ENCODE results near the gene SNED1. TPM values are rescaled to one million over a fixed set of nuclear protein-coding genes. Genes with fewer than 3 reads are reported as not detected.

Gene SNED1
- total RNA-seq, 1 donor: 8.2 TPM

DNA sequence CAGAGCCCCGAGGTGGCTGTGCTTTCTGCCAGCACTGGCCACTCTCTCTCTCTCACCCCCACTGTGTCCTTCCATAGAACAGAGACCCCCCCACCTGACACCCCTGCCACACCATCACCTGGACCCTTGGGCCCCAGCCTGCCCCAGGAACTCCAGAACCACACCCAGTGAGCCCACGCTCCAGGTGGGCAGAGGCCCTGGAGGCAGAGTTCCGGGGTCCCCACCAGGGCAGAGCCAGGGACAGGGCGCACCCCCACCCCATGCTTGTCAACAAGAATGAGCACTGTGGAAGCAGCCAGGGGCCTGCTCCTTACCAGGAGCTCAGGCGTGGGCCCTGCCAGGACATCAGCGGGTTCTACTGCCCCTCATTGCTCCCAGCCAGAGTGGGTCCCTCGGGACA is 136.3 kb downstream of the SNED1 start:
- H3K4me1 ChIP-seq (ENCODE audit: insufficient read depth, low read length): no peaks in the 10 kb centered on the region
- H3K27me3 ChIP-seq (ENCODE audit: insufficient read depth, low read length): no peaks in the 10 kb centered on the region
- H3K4me3 ChIP-seq (ENCODE audit: low read length): no peak overlapping the region
- H3K9me3 ChIP-seq (ENCODE audit: low read depth, low read length): no peaks in the 10 kb centered on the region

DNA sequence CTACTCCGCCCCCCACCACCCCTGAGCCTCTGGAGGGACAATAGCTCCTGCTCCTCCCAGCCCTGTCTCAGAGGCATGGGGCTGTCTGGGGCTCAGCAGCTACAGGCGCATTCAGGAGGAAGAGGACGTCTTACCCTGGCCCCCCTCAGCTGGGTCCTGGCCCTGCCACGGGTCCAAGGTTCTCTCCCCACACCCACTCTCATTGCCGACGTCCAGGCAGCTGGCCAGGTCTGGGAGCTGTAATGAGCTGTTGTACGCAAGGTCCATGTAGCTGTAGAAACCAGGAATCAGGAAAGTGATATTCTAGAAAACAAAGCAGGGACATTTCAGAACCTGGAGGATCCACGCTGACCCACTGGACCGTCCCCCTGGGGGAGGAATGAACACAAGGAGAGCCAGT is 137.3 kb downstream of the SNED1 start:
- H3K9me3 ChIP-seq (ENCODE audit: low read depth, low read length): no peaks in the 10 kb centered on the region
- no peak overlapping the region for H3K4me3 ChIP-seq (ENCODE audit: low read length)
- no peaks in the 10 kb centered on the region for H3K4me1 ChIP-seq (ENCODE audit: insufficient read depth, low read length)
- no peaks in the 10 kb centered on the region for H3K27me3 ChIP-seq (ENCODE audit: insufficient read depth, low read length)

DNA sequence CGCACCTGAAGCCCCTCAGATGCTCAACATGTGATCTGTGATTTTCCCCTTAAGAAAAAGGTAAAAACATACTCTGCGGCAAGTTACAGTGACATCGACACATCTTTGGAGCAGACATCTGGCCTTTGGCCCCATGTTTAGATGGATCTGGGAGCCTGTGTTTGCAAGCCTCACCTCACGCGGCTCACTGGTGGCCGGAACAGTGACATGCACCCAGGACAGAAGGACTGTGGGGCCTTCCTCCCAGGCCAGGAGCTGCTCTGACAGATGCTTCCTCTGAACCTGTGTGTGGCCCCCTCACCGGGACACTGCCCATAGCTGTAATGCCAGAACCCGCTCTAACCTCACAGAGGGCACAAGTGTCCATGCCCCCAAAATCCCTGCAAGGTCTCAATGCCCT is 137.8 kb downstream of the SNED1 start:
- Histone ChIP-seq H3K9me3 (ENCODE audit: low read depth, low read length) (no peaks in the 10 kb centered on the region), H3K4me3 (ENCODE audit: low read length) (no peak overlapping the region), H3K27me3 (ENCODE audit: insufficient read depth, low read length) (no peaks in the 10 kb centered on the region), H3K4me1 (ENCODE audit: insufficient read depth, low read length) (no peaks in the 10 kb centered on the region)

DNA sequence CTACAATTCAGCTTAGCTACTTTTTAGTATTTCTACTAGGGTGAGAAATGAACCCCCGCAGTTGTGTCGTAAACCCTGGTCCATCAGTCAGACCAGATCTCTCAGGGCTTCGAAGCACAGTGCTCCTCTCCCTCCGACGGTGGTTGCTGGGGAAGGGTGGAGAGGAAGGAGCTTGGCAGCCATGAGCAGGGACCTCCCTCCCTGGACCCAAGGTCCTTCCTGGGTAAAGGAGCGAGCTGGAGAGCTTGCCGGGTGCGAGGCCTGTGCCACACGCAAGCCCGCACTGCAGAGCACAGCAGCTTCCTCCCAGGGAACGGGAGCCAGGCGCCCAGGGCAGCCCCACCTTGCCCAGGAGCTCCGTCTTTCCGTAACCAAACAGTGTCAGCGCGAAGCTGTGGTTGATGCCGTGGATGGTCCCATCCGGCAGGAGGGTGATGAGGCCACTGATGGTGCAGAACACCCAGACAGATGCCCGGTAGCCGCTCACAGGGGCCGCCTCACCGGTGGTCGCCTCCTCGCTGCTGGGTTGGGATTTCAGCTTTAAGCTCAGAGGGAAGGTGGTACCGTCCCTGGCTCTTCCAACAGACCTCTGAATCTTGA is 138.3 kb downstream of the SNED1 start:
- Histone ChIP-seq H3K27me3 (ENCODE audit: insufficient read depth, low read length) (no peaks in the 10 kb centered on the region), H3K4me3 (ENCODE audit: low read length) (no peak overlapping the region), H3K4me1 (ENCODE audit: insufficient read depth, low read length) (no peaks in the 10 kb centered on the region), H3K9me3 (ENCODE audit: low read depth, low read length) (no peaks in the 10 kb centered on the region)

DNA sequence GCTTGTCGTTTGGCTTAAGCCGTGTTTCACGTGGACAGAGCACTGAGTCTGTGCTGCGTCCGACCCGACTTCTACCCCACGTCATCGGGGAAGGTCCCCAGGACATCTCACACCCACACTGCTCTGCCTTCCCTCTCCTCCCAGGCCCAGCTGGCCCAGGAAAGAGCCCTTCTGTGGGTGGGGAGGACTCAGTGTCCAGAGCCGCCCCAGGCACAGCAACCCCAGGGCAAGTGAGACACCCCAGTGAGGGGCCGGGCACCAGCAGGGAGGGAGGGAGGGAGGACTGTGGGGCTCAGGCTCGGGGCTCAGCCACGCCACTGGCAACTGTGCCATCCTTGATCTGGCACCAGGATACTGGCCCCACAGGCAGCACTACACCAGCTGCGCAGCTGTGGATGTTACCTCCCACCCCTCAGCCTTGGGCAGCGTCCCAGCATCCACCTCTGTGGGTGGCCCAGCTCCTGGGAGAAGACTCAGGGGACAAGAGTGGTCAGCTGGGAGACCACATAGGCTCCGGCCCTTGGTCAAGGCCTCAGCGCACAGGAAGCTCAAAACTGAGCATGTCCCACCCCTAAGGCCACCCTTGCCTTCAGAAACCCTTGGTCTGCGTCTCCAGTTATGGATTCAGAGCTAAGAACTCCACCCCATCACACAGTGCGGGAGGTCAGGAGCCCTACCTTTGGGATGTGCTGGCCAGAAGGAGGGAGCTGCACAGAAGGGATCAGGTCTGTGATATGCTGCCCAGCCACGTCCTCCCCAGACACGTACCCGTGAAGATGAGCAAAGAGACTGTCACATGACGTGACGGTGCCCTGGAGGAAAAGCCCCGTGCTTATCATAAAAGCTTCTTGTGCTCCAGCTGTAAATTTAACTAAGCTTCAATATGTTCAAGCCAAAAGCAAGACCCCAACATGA is 139.1 kb downstream of the SNED1 start:
- no peaks in the 10 kb centered on the region for H3K27me3 ChIP-seq (ENCODE audit: insufficient read depth, low read length)
- H3K4me1 ChIP-seq (ENCODE audit: insufficient read depth, low read length): no peaks in the 10 kb centered on the region
- H3K4me3 ChIP-seq (ENCODE audit: low read length): no peak overlapping the region
- no peaks in the 10 kb centered on the region for H3K9me3 ChIP-seq (ENCODE audit: low read depth, low read length)

DNA sequence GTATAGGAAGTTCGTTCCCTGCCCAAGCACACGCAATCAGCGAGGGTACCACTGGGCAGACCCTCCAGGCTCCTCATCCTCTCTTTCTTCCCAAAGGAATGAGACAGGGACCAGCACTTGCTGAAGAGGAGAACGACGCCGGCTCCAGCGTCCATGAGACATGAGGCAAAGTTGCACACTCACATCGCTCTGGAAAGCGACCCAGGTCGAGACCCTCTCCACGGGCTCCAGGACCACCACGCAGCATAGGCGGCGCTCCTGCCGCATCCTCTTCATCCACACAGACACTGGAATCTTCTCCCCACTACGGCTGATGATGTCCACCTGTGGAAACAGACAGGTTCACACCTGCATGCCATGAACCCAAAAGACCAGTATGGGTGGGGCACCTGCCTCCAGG is 140.1 kb downstream of the SNED1 start:
- Histone ChIP-seq H3K9me3 (ENCODE audit: low read depth, low read length) (no peaks in the 10 kb centered on the region), H3K4me1 (ENCODE audit: insufficient read depth, low read length) (no peaks in the 10 kb centered on the region), H3K4me3 (ENCODE audit: low read length) (no peak overlapping the region), H3K27me3 (ENCODE audit: insufficient read depth, low read length) (no peaks in the 10 kb centered on the region)

DNA sequence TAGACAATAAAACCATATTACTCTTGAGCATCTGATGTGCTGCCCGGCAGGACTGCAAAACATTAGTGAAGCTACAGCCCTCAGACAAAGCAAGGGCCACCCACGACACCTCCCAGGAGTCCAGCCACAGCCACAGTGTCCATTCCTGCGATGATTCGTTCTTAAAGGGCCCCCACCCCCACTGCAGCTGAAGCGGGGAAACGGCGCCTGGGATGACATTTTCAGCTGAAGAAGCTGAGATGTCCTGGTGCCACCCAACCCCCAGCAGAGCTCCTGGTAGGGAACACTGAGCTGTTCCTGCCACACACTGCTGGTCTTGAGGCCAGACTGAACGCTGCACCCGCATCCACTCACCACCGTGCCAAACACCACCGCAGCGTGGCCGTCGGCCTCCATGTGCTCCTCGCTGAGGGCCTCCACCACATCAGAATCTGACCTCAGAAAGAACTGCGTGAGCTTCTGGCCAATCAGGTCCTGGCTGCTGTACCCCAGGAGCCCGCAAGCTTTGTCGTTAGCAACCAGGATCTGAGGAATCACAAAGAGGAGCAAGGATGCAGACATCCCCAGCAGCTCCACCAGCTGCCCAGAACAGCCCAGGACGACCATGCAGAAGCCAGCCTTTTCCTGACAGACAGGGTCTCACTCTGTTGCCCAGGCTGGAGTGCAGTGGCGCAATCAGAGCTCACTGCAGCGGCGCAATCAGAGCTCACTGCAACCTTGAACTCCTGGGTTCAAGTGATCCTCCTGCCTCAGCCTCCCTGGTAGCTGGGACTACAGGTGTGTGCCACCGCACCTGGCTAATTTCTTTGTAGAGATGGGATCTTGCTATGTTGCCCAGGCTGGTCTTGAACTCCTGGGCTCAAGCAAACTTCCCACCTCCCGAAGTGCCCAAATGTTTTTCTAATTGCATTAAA is 141.4 kb downstream of the SNED1 start:
- no peaks in the 10 kb centered on the region for H3K9me3 ChIP-seq (ENCODE audit: low read depth, low read length)
- no peak overlapping the region for H3K4me3 ChIP-seq (ENCODE audit: low read length)
- H3K27me3 ChIP-seq (ENCODE audit: insufficient read depth, low read length): no peaks in the 10 kb centered on the region
- no peaks in the 10 kb centered on the region for H3K4me1 ChIP-seq (ENCODE audit: insufficient read depth, low read length)

DNA sequence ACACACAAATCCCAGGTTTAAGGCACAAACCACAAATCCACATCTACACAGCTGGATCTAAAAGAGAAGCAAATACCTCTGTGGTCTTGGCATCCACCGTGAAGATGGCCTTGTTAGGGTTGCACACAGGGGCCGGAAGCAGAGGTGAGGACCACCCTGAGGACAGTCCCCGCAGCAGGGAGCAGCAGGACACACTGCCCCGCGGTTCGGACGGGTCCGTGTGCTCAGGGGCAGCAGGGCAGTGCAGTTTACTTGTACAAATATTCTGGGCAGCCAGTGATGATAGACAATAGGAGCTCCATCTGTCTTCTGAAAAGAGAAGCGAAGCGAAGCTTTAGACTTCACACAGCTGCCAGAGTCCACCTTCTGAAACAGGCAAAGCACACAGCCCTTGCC is 142.0 kb downstream of the SNED1 start:
- Histone ChIP-seq H3K27me3 (ENCODE audit: insufficient read depth, low read length) (no peaks in the 10 kb centered on the region), H3K4me1 (ENCODE audit: insufficient read depth, low read length) (no peaks in the 10 kb centered on the region), H3K9me3 (ENCODE audit: low read depth, low read length) (no peaks in the 10 kb centered on the region), H3K4me3 (ENCODE audit: low read length) (no peak overlapping the region)

DNA sequence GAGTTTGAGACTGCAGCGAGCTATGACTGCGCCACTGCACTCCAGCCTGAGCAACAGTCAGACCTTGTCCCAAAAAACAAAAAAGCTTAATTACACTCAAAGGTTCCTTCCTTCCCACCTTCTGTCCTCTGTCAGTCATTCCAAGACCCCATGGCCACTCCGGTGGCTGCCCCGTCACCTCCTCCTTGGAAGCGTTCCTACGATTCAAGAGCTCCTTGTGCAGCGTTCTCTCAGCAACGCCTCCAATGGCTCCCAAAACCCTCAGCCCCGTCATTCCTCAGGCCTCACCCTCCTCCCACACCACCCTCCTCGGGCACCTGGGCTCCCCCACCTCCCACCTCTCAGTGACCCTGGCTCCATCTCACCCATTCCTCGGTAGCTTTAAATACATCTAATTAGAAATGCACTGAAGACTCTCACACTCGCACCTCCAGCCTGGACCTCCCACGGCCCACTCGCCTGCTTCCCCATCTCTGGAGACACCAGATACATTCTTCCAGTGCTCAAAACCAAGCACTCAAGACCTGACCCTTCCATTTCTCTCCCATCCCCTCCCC is 142.9 kb downstream of the SNED1 start:
- H3K4me3 ChIP-seq (ENCODE audit: low read length): no peak overlapping the region
- no peaks in the 10 kb centered on the region for H3K27me3 ChIP-seq (ENCODE audit: insufficient read depth, low read length)
- H3K4me1 ChIP-seq (ENCODE audit: insufficient read depth, low read length): no peaks in the 10 kb centered on the region
- no peaks in the 10 kb centered on the region for H3K9me3 ChIP-seq (ENCODE audit: low read depth, low read length)

DNA sequence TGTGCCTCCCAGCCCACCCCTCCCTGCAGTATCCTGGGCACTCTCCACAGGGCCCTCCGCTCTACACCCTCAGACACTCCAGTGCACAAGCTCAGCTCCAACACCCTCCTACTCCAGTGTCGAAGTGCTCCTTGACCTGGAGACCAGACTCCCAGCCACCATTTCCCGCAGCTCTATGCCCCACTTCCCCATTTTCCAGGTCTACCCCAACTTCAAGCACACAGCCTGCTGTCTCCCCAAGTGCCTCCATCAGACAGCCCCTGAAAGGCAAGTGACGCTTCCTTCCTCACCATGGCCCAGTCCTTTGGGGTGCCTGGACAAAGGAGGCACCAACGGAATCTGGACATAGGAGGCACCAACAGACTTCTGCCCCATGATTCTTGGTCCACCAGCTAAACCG is 143.6 kb downstream of the SNED1 start:
- no peaks in the 10 kb centered on the region for H3K9me3 ChIP-seq (ENCODE audit: low read depth, low read length)
- no peaks in the 10 kb centered on the region for H3K4me1 ChIP-seq (ENCODE audit: insufficient read depth, low read length)
- no peaks in the 10 kb centered on the region for H3K27me3 ChIP-seq (ENCODE audit: insufficient read depth, low read length)
- no peak overlapping the region for H3K4me3 ChIP-seq (ENCODE audit: low read length)

DNA sequence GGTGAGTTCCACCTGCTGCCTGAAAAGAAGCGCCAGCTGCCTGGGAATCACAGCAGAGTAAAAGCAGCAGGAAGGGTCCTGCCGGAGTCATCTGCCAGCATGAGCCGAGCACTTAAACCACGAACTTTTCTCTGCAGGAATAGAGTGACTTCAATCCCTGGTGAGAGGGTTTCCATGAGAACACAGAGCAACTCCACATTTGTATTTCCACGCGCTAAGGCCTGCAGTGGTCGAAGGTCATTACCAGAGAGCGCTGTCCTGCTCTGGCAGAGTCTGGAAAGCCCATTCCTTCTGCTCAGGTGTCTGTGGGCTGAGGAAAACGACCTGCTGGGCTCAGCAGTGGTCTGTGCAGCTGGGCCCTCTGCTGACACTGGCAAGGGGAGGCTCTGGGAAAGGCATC is 144.2 kb downstream of the SNED1 start:
- Histone ChIP-seq H3K9me3 (ENCODE audit: low read depth, low read length) (no peaks in the 10 kb centered on the region), H3K4me1 (ENCODE audit: insufficient read depth, low read length) (no peaks in the 10 kb centered on the region), H3K27me3 (ENCODE audit: insufficient read depth, low read length) (no peaks in the 10 kb centered on the region), H3K4me3 (ENCODE audit: low read length) (no peak overlapping the region)

Other genes starting within 250 kb of the SNED1 start
- gene KIF1A, start 178.4 kb upstream of the SNED1 start, total RNA-seq: not detected
- gene AGXT, start 129.8 kb upstream of the SNED1 start, total RNA-seq: not detected
- not detected for gene MAB21L4, start 102.5 kb upstream of the SNED1 start, total RNA-seq
- not detected for gene CROCC2, start 92.3 kb upstream of the SNED1 start, total RNA-seq
- gene MTERF4, start 103.7 kb downstream of the SNED1 start, total RNA-seq: 103 TPM
- 101 TPM for gene PASK, start 150.9 kb downstream of the SNED1 start, total RNA-seq
- 27.2 TPM for gene PPP1R7, start 151.8 kb downstream of the SNED1 start, total RNA-seq
- 0.10 TPM for gene ANO7, start 190.1 kb downstream of the SNED1 start, total RNA-seq

All from mononuclear cell (primary cell).